Erythroblast (primary cell): ENCODE results near the gene FTL.

ENCODE experiments used
- GATA1 ChIP-seq: IDR thresholded peaks from 2 replicates; pipeline ENCODE4 v1.6.1; 2011; ENCODE audit warnings: low read depth, mild to moderate bottlenecking, control low read depth, low read length, moderate library complexity
- POLR2A ChIP-seq: IDR thresholded peaks from 2 replicates; pipeline ENCODE4 v1.6.1; 2011; ENCODE audit warnings: mild to moderate bottlenecking, low read length

- peak; percentile 20 for TF ChIP-seq POLR2A
- TF ChIP-seq GATA1 = no peak
Observed at GRCh38 chr19:48997972-48998371, 32.9 kb downstream of the FTL start.
